Measurements from ENCODE around the gene ASH1L. TPM values are rescaled to one million over a fixed set of nuclear protein-coding genes. Genes with fewer than 3 reads are reported as not detected.
A peak's percentile ranks its signal among the peaks of the same experiment; 100 is the strongest.
"Not testable (repeated sequence)": the region's sequence is repeated elsewhere in the genome, so short reads cannot be mapped to it uniquely, and the experiment has no call there.

Gene ASH1L
- total RNA-seq, 1 donor from 2014 or later = 28.5 TPM

GRCh38 chr1:155334962-155335361 lies 227.6 kb downstream of the ASH1L start:
- Mint-ChIP-seq H3K27ac (ENCODE audit: unreplicated experiment) (no peak overlapping the region), H3K27me3 (ENCODE audit: unreplicated experiment) (peaks cover 2% of the 10 kb centered on the region)
- no peak for TF ChIP-seq CTCF (IDR thresholded peaks at IDR 0.05; ENCODE audit: unreplicated experiment)

GRCh38 chr1:155329980-155330598 lies 232.5 kb downstream of the ASH1L start:
- Mint-ChIP-seq H3K27me3 (ENCODE audit: unreplicated experiment) (peaks cover 6% of the 10 kb centered on the region), H3K36me3 (ENCODE audit: low read depth, unreplicated experiment) (peaks cover 22% of the 10 kb centered on the region), H3K4me1 (ENCODE audit: unreplicated experiment) (peaks cover 9% of the 10 kb centered on the region), H3K4me3 (ENCODE audit: unreplicated experiment) (no peak overlapping the region), H3K9me3 (ENCODE audit: unreplicated experiment) (no peaks in the 10 kb centered on the region), H3K27ac (ENCODE audit: unreplicated experiment) (no peak overlapping the region)
- no peak for TF ChIP-seq CTCF (IDR thresholded peaks at IDR 0.05; ENCODE audit: unreplicated experiment)
- no peak for DNase-seq (ENCODE audit: low spot score)

More at GRCh38 chr1:155334962-155335361, 227.6 kb downstream of the ASH1L start:
- Mint-ChIP-seq H3K9me3 (ENCODE audit: unreplicated experiment) (no peaks in the 10 kb centered on the region), H3K4me1 (ENCODE audit: unreplicated experiment) (no peaks in the 10 kb centered on the region), H3K4me3 (ENCODE audit: unreplicated experiment) (no peak overlapping the region), H3K36me3 (ENCODE audit: low read depth, unreplicated experiment) (peaks cover 27% of the 10 kb centered on the region)
- DNase-seq (ENCODE audit: low spot score) = no peak

- not testable (repeated sequence) for H3K9me3 Mint-ChIP-seq (ENCODE audit: unreplicated experiment); DNase-seq (ENCODE audit: low spot score); H3K4me3 Mint-ChIP-seq (ENCODE audit: unreplicated experiment); H3K27me3 Mint-ChIP-seq (ENCODE audit: unreplicated experiment); H3K4me1 Mint-ChIP-seq (ENCODE audit: unreplicated experiment); H3K27ac Mint-ChIP-seq (ENCODE audit: unreplicated experiment)
- peaks cover 22% of the 10 kb centered on the region for H3K36me3 Mint-ChIP-seq (ENCODE audit: low read depth, unreplicated experiment)
Observed at GRCh38 chr1:155328856-155329255, 233.7 kb downstream of the ASH1L start.

- Mint-ChIP-seq H3K9me3 (ENCODE audit: unreplicated experiment) (no peaks in the 10 kb centered on the region), H3K36me3 (ENCODE audit: low read depth, unreplicated experiment) (peaks cover 22% of the 10 kb centered on the region), H3K27ac (ENCODE audit: unreplicated experiment) (no peak overlapping the region), H3K4me1 (ENCODE audit: unreplicated experiment) (peaks cover 9% of the 10 kb centered on the region), H3K4me3 (ENCODE audit: unreplicated experiment) (no peak overlapping the region), H3K27me3 (ENCODE audit: unreplicated experiment) (peaks cover 4% of the 10 kb centered on the region)
- TF ChIP-seq CTCF (IDR thresholded peaks at IDR 0.05; ENCODE audit: unreplicated experiment) = no peak
- no peak for DNase-seq (ENCODE audit: low spot score)
Observed at GRCh38 chr1:155327981-155328380, 234.6 kb downstream of the ASH1L start.

GRCh38 chr1:155326631-155327037 lies 236.0 kb downstream of the ASH1L start:
- Mint-ChIP-seq H3K36me3 (ENCODE audit: low read depth, unreplicated experiment) (peaks cover 22% of the 10 kb centered on the region), H3K27me3 (ENCODE audit: unreplicated experiment) (peaks cover 10% of the 10 kb centered on the region), H3K27ac (ENCODE audit: unreplicated experiment) (no peak overlapping the region), H3K9me3 (ENCODE audit: unreplicated experiment) (no peaks in the 10 kb centered on the region), H3K4me3 (ENCODE audit: unreplicated experiment) (peak overlapping the region; percentile 87), H3K4me1 (ENCODE audit: unreplicated experiment) (peaks cover 16% of the 10 kb centered on the region)
- no peak for TF ChIP-seq CTCF (IDR thresholded peaks at IDR 0.05; ENCODE audit: unreplicated experiment)
- no peak for DNase-seq (ENCODE audit: low spot score)

All from endothelial cell (in vitro differentiated cells).